ENCODE measurements around the gene OTOF. TPM values are rescaled to one million over a fixed set of nuclear protein-coding genes. Genes with fewer than 3 reads are reported as not detected.
A peak's percentile ranks its signal among the peaks of the same experiment; 100 is the strongest.

OTOF gene
- polyA plus RNA-seq, 4 donors, result 0.09 to 0.32 (median 0.20) TPM

DNA sequence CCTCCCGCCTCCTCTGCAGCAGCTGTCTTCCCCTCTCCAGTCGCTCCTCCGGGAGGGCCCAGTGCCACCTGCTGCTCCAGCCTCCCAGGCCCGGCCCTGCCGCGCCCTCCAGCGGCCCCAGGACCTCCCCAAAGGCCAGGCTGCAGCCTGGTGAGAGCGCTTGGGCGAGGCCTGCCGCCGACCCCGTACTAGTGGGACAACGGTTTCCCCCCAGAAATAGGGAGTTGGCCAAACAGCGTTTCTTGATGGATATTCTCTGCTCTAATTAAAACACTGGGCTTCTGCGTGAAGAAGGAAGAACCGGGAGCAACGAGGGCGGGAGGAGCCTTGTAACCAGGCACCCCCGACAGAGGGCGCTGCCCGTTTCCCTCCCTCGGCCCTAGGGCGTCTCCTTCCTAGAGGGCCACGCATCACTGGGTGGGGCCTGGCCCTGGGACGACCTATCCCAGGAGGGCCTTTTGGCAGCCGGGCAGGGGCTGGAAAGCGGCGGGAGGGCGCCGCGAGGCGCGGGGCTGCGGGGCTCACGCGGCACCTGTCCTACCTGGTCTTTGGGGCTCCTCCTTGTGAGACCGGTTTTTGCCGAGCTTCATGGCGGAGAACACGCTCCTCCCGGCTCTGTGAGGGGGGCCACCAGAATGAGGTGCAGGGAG, 25.4 kb upstream of the OTOF start:
- peak; percentile 48 to 64 (median 60) for DNase-seq (ENCODE audit: low read depth in 4 of 4, low spot score in 3 of 4)

DNA sequence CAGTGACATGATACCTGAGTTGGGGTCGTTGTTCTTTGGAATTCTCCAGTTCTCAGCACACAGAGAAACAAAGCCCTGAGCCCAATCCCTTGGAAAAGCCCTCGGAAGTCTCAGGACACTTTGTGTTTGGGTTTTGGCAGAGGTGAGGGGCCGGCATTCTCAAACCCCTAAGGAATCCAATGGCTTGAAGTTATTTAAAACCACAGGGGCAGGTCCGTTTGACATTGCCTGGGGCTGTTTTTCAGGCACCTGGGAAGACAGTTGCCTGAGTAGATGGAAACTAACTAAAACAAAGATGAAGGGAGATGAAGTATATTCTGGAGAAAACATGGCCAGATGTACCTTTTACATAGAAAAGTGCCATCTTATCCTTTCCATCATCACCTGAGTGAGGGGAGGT, 22.5 kb upstream of the OTOF start:
- DNase-seq (ENCODE audit: low read depth in 4 of 4, low spot score in 3 of 4), result no peak

DNA sequence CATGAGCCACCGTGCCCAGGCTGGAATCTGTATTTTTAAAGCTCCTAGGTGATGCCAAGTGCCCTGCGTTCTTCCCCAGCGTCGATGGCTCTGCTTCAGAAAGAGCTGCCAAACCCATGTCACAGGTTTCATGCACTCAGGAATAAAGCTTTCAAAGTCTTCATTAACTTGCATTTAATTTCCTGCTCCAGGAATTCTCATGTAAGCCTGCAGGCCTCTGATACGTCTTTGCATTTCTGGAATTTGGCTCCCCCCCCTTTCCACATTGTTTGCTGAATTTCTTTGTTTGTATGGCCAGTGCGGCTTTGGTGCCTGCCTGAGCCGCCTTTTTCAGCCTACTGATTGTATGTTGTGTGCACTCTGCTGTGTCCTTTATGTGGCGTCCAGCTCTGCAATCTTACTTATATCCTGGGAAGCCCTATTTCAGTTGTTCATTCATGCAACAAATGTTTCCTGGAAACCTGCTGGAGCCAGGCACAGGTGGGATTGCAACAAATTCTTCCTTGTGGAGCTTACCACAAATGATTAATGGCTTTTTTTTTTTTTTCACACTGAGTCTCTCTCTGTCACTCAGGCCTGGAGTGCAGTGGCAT, 17.9 kb upstream of the OTOF start:
- DNase-seq (ENCODE audit: low read depth in 4 of 4, low spot score in 3 of 4), result peak; percentile 35 to 72 (median 53)

DNA sequence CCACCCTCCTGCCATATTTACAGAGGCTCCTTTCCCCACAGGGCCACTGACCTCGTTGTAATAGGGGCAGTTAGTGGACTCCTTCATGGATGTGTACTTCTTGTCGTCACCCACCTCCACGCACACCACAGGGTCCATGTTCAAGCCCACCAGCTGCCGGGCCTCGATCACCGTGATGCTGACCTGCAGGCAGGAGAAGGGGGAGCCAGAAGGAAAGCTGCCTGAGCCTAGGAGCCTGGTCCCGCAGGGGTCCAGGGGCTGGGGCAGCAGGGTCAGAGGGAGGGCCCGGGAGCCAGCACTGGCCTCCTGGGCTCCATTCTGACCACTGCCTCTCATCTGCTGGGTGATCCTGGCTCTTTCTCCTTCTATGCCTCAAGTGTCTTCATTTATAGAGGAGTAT, 17.0 kb upstream of the OTOF start:
- DNase-seq (ENCODE audit: low read depth in 4 of 4, low spot score in 3 of 4), result no peak

DNA sequence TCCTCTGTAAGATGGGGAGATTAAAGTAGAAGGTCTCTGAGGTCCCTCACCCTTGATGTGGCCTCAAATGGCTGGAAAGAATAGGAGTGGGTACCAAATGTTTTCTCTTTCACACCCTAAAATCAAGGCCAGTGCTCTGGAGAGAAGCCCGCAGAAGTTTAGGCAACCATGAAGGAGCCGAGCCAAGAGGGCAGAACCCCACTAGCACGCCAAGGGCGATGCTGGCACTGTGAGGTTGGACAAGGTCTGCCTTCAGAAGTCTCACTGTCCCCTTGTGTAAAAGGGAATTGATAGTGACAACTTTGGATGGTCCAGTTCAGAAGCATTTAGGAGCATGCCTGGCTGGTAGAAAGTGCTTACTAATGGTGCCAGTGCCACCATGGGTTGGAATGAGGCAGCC, 16.3 kb upstream of the OTOF start:
- DNase-seq (ENCODE audit: low read depth in 4 of 4, low spot score in 3 of 4), result no peak

DNA sequence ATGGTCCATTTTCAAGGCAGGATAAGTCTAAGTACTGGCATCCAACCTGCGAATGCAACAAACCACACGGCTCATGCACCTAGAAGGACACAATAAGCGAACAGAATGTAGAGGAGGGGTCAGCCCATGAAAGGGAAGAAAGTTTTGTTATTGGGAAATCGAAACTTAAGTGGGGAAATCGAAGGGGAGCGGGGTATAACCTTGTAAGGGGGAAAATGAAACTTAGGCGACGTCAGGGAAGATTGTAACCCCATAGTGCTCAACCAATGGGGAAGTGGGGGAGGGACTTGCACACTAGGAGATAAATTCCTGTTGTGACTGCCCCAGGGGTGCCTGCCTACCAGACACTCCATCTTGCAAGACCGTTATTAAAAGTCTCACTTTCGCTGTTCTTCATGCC, 15.6 kb upstream of the OTOF start:
- no peak for DNase-seq (ENCODE audit: low read depth in 4 of 4, low spot score in 3 of 4)

DNA sequence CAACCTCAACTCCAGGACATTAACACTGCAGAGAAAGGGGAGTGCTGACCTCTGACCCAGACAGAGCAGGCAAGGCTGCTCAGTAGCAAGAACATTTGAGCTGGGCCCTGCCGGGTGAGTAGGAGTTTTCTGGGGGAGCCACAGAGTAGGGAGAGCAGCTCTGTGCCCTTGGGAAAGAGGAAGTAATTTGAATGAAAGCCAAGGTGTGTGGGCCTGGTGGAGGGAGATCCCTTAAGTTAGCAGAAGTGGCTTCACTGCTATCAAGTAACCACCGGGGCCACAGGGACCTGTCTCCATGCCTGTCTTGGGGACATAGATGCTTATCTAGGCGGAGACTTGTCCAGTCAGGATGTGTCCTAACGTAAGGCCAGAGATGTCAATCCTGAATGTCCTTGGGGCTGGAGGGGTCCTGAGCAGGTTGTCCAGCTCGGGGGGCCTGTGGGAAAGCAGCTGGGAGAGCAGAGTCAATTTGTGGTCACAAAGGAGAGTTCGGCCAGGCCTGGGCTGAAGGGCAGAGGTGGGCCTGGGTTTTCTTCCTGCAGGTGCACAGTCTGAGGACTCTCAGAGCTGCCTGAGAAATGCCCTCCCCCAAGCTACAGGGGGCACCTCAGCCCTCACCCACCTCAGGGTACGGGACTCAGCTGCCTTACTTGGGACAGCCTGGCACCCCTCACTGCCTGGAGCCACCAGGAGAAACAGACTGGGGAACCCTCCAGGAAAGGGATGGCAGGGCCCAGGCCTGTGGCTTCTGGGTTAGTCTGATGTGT, 15.0 kb upstream of the OTOF start:
- DNase-seq (ENCODE audit: low read depth in 4 of 4, low spot score in 3 of 4), result no peak

DNA sequence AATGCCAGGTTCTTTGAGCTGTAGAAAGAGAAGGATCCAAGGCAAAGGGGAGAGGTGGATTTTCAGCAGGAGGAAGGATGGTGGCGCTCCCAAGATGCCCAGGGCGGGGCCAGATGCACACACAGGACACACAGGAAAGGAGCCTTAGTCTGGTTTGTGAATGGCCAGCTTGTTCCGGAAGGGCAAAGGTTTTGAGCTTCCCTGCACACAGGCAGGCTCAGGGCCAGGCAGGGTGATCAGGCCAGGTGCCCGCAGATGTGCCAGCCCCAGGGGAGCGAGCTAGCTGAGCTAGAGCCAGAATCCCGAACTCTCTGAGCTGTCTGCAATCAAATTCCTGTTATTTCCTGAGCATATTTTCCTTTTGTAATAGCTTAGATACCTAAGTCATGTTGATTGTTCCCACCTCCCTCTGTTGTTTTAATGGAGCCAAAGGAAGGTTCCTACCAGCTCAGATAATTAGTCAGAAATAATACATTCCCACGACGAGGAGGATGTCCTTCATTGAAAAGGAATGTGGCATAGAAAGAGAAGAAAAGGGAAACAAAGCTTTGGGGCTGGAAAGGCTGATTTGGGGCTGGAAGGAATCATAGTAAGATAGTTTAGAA, 13.7 kb upstream of the OTOF start:
- DNase-seq (ENCODE audit: low read depth in 4 of 4, low spot score in 3 of 4), result no peak

DNA sequence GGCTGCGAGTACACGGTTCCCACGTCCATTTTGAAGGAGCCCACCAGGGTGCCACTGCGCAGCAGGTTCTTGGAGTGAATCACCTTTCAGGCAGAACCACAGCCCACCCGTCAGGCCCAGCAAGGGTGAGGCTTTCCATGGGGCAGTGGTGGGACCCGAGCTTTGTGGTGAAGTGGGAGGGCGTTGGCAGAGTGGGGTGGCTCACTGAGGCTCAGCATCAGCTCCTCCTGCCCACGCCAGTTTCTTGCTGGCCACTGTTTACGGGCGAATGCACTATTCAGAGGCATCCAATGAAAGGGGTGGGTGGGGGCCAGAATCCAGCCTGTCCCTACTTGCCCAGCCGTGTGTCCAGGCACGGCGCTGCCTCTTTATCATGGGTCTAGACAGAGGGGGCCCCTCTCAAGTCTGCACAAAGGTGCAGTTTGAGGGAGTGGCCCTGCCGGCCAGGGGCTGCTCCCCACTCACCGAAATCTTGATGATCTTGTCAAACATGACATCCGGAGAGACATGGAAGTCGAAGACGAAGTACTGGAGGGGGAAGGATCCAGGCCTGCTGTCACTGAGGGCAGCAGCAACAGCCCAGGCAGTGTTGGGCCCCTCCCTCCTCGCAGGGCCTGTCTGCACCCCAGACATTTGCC, 11.4 kb upstream of the OTOF start:
- DNase-seq (ENCODE audit: low read depth in 4 of 4, low spot score in 3 of 4), result no peak

DNA sequence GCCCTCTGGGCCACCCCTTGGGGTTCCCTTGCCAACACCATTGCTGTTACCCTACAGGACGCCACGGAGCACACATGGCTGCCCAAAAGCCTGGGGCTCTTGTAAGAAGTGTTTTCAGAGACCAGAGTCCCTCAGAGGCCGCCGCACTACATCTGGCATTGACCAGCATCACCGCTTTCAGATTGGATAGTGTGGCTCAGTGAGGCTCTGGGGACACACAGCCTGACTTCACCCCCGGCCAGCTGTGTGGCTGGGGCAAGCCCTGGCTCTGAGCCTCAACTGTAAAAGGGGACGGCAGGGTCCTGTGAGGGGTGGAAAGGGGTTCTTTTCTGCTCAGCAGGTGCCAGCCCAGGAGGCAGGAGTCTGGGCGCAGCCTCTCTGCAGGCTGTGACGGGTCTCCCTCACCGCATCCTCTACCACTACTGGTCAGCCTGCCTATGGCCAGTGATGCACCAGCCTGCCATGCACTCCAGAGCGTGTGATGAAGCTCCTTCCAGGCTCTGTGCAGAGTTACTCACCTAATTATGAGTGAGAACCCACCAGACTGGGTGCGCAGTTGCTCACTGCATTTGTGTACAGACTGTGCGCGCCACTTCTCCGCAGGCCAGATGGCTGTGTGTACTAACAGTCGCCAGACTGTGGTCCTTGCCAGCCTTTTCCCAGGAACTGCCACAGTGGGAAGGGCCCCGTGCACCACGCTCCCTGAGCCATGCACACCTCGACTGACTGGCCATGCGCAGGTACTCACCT, 10.7 kb upstream of the OTOF start:
- DNase-seq (ENCODE audit: low read depth in 4 of 4, low spot score in 3 of 4), result no peak

DNA sequence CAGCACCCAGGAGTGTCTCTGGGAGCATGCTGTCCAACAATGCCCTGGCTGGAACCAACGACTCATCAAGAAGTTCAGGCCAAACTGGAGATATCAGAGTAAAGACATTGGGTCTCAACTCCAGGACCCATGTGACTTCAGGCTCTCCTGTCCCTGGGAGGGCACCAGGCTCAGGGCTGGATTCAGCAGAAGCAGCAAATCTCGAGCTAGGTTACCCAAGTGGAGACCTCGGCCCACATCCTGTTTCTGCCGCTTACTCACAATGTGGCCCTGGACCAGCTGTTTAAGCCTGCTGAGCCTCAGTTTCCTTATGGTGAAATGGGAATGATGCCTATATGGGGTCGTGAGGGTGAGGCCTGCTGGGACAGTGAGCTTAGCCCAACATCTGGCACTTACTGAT, 9.3 kb upstream of the OTOF start:
- DNase-seq (ENCODE audit: low read depth in 4 of 4, low spot score in 3 of 4), result no peak

DNA sequence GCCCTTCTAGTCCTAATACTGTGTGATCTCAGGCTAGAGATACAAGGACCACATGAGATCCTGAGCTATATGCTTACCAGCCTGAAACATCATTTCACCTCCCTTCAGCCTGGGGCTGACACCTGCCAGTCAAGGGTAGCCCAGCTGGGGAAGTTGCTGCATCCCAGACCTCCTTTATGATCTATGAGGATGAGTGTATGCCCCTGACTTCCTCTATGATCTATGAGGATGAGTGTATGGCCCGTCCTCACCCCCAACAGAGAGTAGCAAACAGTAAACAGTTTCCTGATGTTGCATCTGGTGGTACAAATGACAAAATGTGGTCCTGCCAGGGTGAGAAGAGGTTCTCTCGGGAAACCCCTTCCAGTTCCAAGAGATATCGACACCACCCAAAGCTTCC, 8.9 kb upstream of the OTOF start:
- DNase-seq (ENCODE audit: low read depth in 4 of 4, low spot score in 3 of 4), result no peak

DNA sequence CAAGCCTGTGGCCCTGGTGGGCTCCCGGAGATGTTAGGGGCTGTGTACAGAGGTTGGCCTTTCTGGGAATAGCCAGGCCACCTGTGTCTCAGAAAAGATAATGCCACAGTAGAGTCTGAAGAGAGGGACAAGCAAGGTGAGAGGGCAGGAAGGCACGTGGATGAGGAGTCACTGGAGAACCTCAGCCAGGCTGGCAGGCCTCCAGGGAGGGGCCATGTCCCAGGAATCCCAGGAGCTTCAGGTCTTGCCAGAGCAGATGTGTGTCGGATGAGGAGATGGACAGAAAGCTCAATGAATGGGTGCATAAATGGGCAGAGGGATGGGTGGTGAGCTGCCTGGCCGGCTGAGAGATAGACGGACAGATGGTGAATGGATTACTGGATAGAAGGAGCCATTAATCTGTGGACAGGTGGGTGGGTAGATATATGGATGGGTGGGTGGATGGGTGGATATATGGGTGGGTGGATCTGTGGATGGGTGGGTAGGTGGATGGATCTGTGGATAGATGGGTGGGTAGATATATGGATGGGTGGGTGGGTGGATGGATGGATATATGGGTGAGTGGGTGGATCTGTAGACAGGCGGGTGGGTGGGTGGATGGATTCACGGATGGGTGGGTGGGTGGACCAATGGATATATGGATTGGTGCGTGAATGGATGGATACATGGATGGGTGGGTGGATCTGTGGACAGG, 7.9 kb upstream of the OTOF start:
- no peak for DNase-seq (ENCODE audit: low read depth in 4 of 4, low spot score in 3 of 4)

DNA sequence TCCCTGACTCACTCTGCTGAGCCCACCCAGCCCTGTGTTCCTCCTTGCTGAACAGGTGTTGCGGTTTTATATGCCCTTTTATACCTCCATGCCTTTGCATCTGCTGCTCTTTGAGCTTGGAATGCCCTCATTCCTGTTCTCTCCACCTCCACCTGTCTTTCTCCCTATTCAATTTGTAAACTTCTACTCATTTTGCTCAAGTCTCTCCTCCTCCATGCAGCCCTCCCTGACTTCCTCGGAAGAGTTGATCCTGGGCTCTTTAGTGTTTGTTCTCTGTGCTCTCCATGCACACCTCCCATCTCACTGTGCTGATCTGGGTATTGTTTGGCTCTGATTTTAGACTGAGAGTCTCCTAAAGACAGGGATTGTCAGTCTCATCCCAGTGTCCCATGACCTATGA, 7.2 kb upstream of the OTOF start:
- no peak for DNase-seq (ENCODE audit: low read depth in 4 of 4, low spot score in 3 of 4)

DNA sequence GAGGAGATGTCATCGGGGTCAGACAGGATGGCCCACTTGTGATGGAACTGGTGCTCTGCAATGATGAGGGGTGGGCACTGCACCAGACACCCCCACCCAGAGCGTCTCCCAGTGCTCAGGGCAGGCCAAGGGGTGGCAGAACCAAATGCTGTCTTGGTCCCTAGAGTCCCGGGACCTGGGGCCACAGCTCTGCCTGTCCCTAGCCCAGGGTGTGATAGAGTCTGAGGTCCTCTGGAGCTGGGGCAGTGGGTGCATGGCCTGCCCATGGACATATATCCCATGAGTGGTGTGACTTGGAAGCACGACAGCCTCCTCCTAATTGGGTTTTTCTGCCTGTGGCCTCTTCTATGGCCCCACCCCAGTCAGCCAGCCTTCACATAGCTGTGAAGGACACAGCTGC, 6.7 kb upstream of the OTOF start:
- no peak for DNase-seq (ENCODE audit: low read depth in 4 of 4, low spot score in 3 of 4)

DNA sequence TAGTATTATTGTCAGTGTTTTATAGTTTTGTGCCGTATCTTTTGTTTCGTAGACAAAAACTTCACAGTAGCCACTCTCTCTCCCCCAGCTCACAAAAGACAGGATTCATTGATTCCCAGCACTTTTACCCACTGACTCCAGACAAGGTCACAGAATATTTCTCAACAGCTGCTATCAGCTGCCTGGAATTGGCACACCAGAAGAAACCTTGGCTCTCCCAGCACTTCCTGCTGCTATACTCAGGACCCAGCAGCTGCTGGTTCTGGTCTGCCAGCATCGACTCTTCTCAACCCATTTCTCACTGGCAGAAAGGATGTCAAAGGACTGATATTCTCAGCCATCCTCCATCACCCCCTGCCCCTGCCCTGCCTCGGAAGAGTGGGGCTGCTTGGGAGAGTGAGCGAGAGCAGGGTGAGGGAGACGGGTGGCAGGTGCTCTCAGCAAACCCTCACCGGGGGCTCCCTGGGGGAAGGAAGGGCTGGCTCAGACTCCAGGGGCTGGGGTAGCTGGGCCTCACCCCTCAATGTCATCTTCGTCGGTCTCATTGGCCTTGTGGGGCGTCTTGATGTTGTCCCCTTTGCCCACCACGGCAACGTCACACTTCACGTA, 6.1 kb upstream of the OTOF start:
- no peak for DNase-seq (ENCODE audit: low read depth in 4 of 4, low spot score in 3 of 4)

DNA sequence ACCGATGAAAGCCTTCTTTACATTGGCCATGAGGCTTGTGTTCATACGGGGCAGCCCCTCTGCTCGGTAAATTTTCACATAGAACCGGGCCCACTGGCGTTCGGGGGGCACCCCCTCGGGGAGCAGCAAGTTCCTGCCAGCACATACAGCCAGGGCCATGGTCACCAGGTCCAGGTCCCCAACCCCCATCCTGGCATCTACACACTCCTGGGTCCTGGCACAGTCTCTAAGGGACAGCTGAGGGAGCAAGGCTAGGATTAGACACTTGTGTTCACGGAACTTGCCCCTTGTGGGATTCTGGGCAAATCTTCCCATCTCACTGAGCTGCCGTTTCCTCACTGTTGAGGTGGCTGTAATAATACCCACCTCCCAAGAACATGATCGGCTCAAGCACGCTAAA, 5.6 kb upstream of the OTOF start:
- DNase-seq (ENCODE audit: low read depth in 4 of 4, low spot score in 3 of 4), result no peak

DNA sequence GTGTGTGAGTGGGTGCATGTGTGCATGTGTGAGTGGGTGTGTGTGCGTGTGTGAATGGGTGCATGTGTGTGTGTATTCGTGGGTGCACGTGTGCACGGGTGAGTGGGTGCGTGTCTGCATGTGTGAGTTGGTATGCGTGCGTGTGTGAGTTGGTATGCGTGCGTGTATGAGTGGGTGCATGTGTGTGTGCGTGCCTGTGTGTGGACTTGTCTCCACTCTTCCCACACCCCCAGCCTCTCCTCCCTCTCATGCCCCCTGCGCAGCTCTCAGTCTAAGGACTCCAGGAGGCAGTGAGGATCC, 5.1 kb upstream of the OTOF start:
- DNase-seq (ENCODE audit: low read depth in 4 of 4, low spot score in 3 of 4), result no peak

DNA sequence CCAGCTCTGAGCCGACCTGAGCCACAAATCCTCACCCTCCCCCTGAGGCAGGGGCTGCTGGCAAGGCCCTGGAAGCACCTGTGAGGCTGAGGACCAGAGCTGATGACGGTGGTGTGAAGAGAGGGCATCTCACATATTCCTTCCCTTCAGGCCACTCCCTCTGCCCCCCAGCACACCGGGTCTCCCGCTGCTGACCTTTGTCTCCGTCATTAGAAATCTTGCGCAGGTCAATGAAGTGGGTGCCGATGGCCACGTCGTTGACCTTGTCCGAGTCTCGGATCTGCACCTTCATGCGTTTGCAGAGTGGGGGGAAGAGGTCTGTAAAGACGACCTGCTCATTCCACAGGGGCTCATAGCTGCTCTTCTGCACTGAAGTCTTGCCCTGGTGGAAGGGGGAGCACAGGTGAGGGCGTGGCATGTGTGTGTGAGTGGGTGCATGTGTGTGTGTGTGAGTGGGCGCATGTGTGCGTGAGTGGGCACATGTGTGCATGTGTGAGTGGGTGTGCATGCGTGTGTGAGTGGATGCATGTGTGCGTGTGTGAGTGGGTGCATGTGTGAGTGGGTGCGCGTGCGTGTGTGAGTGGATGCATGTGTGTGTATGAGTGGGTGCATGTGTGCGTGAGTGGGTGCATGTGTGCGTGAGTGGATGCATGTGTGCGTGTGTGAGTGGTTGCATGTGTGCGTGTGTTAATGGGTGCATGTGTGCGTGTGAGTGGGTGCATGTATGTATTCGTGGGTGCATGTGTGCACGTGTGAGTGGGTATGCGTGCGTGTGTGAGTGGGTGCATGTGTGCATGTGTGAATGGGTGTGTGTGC, 4.5 kb upstream of the OTOF start:
- no peak for DNase-seq (ENCODE audit: low read depth in 4 of 4, low spot score in 3 of 4)
